Kidney capillary endothelial cell (primary cell): ENCODE results near the gene ZNF69.
"Not testable (repeated sequence)": the region's sequence is repeated elsewhere in the genome, so short reads cannot be mapped to it uniquely, and the experiment has no call there.

Experiments
- DNase-seq: peaks from one replicate; pipeline ENCODE4 v3.0.0-alpha.2; 2018; ENCODE audit warnings: low spot score

ZNF69 gene

DNA sequence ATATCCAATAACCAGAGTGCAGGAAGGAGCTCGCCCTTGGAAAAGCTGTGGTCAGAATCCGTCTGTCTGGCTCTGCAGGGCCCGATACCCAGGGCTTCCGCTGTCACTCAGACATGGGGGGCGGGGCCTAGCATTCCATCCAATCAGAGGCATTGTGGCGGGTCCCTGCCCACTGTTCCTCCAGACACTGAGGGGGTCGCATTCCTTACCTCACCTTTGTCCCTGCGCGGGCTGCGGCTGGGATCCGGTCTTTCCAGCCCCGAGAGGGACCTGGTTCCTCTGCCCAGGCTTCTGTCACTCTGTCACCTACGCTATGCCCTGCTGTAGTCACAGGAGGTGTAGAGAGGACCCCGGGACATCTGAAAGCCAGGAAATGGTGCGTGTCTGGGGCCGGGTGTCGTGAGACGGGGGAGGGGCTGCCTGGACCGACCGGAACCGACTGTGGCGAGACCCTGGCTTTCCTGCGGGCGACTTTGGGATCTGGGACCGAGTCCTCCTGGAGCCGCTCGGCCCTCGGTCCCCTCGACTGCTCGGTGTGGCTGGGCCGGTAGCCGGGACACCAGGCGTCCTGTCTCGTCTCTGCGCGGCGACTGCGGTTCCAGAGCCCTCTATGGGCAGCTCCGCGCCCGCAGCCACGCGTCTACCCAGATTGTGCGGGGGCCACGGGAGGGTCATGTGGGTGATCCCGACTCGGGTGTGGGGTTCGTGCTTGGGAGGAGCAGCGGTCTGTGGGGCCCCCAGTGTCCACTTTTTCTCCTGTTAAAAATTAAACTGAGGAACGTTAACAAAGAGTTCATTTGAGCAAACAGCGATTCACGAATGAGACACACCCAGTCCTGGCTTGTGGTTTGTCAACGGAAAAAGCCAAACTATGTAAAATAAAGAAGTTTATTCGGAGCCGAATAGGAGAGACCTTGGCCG is at the start of gene ZNF69:
Gene ZNF69, plus strand, starts transcription at position 172 of the 921 bp plus-strand sequence. Its CDS starts 142 bp downstream, at position 314.
- peak; percentile 71 for DNase-seq

DNA sequence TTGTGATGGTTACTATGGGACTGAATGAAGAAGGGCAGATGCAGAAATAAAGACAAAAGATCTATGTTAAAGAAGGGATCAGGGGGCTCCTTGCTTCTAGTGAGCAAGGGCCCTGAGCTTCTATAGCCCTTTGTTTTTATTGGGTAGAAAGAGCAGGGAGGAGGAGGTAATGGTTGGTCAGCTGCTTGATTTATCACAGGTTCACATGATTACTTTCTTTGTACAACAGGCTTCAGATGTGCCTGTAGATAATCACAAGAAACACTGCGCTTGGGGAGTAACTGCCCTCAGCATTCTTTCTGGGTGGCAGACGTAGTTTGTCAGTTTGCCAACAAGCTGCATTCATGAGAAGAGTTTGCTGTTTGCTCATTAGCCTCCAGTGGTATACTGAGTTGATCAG is 43.9 kb upstream of the ZNF69 start:
- DNase-seq = no peak

DNA sequence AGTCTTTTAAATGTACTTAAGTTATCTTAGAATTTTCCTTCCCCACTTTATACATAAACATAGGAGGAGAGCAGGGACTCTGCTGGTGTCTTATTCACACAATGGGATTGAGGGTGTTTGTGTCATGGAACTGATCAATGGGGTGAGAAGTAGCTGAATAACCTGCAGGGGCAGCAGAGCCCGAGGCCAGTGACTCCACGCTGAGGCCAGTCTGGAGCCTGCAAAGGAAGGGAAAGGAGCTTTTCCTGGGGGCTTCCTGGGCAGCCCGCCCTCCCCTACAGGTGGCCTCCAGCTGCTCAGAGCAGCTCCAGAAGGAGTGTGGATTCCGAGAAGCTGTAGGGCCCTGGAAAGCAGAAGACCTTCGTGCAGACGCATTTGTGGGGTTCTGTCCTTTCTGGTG is 40.0 kb upstream of the ZNF69 start:
- DNase-seq = not testable (repeated sequence)

DNA sequence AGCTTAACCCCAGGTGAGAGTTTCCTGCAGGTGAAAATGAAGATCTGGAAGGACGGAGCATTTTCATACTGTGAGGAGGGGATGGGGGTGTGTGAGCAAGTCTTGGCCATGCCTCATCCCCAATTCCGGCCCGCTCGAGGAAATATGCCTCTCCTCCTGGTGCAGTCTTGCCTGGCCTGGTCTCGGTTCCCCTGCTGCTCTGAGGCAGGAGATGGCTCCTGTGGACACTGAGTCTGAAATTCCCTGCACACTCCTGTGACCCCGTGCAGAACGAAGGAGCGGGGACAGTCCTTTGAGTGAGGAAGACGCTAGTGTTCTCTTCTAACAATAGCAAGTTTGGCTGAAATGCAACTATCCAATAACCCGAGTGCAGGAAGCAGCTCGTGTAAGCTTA is 39.4 kb upstream of the ZNF69 start:
- DNase-seq = no peak

DNA sequence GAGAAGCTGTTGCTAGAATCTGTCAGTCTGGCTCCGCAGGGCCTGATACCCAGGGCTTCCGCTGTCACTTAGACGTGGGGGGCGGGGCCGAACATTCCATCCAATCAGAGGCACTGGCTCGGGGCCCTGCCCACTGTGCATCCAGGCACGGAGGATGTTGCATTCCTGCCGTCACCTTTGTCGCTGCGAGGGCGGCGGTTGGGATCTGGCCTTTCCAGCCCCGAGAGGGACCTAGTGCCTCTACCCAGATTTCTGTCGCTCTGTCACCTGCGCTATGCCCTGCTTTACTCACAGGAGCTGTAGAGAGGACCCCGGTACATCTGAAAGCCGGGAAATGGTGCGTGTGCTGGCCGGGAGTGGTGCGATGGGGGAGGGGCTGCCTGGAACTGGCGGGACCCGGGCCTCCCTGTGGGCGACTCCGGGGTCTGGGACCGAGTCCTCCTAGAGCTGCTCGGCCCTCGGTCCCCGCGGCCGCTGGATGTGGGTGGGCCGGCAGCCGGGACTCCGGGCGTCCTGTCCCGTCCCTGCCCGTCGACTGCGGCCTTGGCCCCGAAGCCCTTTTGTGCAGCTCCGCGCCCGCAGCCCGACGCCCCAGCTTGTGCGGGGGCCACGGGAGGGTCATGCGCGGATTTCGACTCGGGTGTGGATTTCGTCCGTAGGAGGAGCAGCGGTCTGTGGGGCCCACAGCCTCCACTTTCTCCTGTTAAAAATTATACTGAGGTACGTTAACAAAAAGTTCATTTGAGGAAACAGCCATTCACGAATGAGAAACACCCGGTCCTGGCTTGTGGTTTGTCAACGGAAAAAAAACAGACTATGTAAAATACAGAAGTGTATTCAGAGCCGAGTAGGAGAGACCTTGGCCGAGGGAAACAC is 38.8 kb upstream of the ZNF69 start, which contains the start of gene ZNF439:
Gene ZNF439, plus strand, starts transcription at position 133 of the 876 bp plus-strand sequence. Its CDS starts 142 bp downstream, at position 275.
- peak; percentile 26 for DNase-seq

DNA sequence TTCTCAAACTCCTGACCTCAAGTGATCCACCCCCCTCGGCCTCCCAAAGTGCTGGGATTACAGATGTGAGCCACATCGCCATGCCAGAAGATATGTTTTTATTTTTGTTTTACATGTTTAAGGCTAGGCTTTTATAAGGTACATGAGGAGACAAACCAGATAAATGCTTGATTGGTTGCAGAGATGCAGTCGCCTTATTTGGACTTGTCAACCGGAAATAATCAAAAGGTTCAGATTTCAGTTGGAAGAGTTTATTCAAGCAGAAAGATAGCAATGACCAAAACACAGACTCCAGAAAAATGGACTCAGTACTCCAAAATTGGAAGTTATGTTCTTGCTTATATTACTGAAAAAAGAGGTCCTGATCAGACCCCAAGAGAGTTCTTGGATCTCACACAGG is 37.3 kb upstream of the ZNF69 start:
- DNase-seq = not testable (repeated sequence)

DNA sequence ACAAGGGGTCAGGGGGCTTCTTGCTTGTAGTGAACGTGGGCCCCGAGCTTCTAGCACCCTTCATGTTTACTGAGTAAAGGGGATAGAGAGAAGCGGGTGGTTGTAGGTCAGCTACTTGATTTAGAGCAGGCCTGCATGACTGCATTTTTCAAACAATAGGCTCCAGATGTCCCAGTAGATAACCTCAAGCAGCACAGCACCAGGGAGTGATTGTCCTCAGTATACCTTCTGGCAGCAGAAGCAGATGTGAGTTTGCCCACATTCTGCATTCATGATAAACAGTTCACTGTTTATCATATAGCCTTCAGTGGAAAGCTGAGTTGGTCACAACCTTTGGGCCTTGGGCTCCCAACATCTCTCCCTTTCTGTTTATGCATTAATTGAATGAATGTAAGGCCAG is 34.2 kb upstream of the ZNF69 start:
- no peak for DNase-seq

DNA sequence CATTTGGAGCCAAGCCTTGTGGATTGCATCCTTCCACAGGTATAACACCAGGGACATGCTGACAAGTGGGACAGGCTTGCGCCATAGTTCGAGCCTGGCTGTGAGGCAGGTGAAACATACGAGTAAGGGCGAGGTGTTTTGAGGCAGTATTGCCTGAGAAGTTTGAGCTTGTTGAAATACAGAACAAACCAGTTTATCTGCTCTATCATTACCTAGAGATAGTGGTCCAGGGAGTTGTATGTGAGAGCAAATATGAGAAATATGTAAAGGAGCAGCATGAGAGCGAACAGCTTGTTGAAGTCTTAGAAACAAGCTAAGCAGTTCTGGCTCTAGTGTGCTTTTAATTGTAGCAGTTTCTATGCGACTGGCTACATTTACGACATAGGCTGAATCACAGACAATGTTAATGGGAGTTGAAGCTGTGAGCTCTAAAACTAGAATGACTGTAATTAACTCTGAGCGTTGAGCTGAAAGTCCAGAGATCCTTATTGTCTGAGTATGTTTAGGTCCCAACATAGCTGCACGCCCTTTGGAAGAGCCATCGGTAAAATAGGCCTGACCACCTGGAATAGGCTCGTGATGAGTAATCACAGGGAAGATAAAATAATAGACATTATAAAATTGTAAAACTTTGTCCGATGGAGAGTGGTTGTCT is 30.9 kb upstream of the ZNF69 start:
- no peak for DNase-seq

DNA sequence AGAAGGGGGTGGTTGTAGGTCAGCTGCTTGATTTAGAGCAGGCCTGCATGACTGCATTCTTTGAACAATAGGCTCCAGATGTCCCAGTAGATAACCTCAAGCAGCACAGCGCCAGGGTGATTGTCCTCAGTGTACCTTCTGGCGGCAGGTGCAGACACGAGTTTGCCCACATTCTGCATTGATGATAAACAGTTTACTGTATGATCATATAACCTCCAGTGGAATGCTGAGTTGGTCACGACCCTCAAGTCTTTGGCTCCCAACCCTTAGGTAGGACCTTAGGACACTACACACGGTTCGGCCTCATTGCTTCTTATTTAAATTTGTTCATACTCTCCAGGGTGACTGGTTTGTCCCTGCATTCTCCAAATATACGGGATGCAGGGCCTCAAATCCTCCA is 26.9 kb upstream of the ZNF69 start:
- DNase-seq = no peak

DNA sequence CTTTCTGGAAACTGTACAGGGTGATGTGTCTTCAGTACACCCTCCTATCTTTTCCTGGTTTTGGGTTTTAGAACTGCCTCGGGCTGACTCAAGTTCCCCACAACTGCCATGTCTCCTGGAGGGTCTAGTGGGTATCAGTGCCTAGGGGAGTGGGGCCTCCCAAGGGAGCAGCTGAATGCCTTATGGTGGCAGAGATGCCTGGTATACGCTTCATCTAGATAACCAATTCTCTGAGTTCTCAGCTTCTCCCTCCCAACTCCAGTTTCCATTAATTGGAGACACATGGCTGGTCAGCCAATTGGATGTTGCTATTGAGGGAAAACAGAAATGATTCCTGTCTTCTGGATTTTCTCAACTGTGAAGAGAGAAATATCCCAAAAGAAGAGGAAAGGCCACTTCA is 26.3 kb upstream of the ZNF69 start:
- DNase-seq = no peak

DNA sequence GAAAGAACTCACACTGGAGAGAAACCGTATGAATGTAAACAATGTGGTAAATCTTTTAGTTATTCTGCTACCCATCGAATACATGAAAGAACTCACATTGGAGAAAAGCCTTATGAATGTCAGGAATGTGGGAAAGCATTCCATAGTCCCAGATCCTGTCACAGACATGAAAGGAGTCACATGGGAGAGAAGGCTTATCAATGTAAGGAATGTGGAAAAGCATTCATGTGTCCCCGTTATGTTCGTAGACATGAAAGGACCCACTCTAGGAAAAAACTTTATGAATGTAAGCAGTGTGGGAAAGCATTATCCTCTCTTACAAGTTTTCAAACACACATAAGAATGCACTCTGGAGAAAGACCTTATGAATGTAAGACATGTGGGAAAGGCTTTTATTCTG is 19.8 kb upstream of the ZNF69 start:
- DNase-seq = not testable (repeated sequence)

DNA sequence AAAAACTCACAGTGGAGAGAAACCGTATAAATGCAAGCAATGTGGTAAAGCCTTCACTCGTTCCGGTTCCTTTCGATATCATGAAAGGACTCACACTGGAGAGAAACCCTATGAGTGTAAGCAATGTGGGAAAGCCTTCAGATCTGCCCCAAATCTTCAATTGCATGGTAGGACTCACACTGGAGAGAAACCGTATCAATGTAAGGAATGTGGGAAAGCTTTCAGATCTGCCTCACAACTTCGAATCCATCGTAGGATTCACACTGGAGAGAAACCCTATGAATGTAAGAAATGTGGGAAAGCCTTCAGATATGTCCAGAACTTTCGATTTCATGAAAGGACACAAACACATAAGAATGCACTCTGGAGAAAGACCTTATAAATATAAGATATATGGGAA is 19.4 kb upstream of the ZNF69 start:
- DNase-seq = no peak

DNA sequence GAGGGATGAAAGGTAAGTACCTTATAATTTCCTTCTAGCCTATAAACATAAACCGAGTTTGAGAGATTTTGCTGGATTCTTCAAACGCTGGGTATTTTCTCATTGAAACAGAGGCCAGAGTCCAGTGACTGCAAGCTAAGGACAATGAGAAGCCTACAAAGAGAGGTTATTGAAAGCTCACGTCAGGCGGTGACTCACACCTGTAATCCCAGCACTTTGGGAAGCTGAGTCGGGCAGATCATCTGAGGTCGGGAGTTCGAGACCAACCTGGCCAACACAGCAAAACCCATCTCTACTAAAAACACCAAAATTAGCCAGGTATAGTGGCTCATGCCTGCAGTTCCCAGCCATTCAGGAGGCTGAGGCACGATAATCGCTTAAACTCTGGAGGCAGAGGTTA is 15.0 kb upstream of the ZNF69 start:
- DNase-seq = no peak

DNA sequence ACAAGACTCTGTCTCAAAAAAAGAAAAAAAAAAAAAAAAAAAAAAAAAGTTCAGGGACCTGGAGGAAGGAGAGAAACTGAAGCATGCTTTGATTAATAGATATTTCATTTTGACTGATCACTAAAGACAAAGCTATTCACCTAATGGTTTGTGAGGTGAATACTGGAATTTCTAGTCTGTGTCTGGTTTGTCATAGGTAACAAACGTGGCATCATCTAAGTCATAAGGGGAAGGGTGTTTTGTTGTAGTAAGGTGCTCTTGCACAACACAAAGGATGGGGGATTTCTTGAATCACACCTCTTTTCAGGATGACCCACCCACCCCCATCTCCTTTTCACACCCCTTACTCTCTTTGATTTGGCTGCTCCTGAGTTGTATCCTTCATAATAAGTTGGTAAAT is 13.8 kb upstream of the ZNF69 start:
- DNase-seq = no peak

DNA sequence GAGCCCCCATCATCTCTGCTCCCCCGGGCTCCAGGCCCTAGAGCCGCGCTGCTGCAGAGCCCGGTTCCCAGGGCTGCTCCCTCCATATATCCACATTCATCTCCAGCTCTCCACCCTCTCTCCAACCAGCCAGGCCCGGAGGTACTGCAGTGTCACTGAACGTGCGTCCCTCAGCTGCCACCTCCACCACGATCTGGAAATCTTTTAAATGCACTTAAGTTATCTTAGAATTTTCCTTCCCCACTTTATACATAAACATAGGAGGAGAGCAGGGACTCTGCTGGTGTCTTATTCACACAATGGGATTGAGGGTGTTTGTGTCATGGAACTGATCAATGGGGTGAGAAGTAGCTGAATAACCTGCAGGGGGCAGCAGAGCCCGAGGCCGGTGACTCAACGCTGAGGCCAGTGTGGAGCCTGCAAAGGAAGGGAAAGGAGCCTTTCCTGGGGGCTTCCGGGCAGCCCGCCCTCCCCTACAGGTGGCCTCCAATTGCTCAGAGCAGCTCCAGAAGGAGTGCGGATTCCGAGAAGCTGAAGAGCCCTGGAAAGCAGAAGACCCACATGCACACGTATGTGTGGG is 7.8 kb upstream of the ZNF69 start:
- DNase-seq = not testable (repeated sequence)

DNA sequence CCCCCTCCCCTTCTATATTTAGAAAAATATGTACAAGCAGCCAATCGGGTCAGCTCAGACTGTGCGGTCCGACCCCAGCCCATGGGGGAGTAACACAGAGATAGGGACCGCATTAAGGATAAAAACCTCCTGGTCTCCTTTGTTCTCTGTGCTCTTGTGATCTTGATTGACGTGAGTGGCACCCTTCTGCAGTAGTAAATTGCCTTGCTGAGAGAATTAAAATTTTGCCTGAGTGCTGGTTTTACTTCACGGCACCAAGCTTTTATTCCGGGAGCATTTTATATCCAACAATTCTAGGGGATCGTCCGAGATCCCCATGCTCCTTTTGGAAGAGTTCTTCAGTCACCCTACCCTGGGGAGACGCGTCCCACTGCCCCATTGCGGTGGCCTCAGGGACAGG is 7.0 kb upstream of the ZNF69 start:
- DNase-seq = no peak

DNA sequence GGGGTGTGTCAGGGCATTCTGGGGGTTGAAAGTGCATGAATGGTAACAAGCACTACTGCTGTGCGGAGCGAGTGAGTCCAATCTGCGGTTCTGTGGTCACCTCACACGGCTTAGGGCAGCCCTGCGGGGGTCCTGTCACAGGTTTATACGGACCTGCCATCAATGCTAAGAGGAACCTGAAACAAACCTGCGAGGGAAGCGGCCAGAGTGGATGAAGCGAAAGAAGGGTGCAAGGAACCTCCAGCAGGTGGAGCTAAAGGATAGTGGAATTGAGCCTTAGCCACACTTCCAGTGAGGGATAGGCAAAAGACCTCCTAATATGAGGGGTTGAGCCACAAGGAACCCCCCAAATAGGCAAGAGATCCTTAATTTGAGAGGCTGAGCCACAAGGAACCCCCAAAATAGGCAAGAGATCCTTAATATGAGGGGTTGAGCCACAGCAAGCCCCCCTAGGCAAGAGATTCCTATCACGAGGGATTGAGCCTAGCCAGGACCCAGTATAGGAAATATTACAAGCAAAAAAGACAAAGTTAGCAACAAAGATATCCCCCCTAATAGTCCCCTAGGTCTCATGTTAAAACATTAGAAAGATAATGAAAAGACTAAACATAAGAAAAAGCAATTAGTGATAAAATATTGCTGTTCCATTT is 6.3 kb upstream of the ZNF69 start:
- peak; percentile 59 for DNase-seq

DNA sequence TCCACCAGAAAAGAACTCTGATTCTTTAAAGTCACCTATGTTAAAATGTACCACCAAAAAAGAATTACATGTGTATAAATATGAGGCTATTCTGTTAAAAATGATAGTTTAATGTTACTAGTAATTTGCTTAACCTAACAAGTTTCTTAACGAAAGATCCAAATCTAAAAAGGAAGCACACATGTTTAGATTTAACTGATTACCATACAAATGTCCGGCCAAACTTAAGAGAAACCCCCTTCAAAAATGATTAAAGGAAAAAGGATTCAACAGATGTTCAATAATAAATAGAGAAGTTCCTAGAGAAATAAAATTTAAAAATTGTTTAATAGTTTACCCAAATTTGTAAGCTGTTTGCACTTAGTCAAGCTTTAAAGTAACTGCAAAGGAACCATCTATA is 5.0 kb upstream of the ZNF69 start:
- no peak for DNase-seq

DNA sequence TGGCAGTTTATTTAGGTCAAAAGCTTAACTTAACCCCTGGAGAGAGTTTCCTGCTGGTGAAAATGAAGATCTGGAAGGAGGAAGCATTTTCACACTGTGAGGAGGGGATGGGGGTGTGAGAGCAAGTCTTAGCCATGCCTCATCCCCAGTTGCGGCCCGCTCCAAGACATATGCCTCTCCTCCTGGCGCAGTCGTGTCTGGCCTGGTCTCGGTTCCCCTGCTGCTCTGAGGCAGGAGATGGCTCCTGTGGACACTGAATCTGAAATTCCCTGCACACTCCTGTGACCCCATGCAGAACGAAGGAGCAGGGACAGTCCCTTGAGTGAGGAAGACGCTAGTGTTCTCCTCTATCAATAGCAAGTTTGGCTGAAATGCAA is 360 bp upstream of the ZNF69 start:
- DNase-seq = no peak

DNA sequence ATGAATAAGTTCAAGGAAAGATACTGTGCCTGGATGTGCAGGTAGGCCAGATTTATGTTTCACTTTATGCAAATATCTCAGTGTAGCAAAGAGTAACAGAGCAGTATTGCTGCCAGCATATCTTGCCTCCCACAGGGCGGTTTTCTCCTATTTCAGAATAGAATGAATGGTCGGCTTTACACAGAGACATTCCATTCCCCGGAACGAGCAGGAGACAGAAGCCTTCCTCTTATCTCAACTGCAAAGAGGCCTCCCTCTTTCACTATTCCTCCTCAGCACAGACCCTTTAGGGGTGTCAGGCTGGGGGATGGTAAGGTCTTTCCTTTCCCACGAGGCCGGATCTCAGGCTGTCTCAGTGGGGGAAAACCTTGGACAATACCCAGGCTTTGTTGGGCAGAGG is 2.3 kb downstream of the ZNF69 start:
- DNase-seq = not testable (repeated sequence)

DNA sequence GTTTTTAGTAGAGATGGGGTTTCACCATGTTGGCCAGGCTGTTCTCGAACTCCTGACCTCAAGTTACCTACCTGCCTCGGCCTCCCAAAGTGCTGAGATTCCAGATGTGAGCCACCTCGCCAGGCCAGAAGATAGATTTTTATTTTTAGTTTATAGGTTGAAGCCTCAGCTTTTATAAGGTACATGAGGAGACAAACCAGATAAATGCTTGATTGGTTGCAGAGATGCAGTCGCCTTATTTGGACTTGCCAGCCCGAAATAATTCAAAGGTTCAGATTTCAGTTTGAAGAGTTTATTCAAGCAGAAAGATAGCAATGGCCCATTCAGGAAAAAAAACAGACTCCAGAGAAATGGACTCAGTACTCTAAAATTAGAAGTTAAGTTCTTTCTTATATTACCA is 3.1 kb downstream of the ZNF69 start:
- DNase-seq = no peak

DNA sequence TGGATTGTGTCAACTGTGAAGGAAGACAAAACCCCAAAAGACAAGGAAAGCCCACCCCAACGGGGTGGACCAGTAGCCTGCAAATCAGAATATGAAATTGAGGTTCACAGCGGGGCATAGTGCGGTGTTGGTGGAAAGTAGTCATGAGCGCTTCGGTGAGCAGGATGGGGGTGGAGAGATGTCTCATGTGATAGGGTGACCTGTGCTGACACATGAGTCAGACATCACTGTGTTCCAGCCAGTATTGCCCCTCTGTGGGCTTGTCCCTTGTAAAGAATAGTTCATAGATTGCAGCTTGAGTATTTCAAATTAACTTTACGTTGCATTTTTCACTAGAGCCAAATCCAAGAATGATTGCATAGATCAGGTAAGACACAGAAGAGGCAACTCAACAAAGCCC is 7.3 kb downstream of the ZNF69 start:
- DNase-seq = no peak
